Measurements from ENCODE around the gene LRMDA.
A peak's percentile ranks its signal among the peaks of the same experiment; 100 is the strongest.
"Not testable (repeated sequence)": the region's sequence is repeated elsewhere in the genome, so short reads cannot be mapped to it uniquely, and the experiment has no call there.

The LRMDA gene

DNA sequence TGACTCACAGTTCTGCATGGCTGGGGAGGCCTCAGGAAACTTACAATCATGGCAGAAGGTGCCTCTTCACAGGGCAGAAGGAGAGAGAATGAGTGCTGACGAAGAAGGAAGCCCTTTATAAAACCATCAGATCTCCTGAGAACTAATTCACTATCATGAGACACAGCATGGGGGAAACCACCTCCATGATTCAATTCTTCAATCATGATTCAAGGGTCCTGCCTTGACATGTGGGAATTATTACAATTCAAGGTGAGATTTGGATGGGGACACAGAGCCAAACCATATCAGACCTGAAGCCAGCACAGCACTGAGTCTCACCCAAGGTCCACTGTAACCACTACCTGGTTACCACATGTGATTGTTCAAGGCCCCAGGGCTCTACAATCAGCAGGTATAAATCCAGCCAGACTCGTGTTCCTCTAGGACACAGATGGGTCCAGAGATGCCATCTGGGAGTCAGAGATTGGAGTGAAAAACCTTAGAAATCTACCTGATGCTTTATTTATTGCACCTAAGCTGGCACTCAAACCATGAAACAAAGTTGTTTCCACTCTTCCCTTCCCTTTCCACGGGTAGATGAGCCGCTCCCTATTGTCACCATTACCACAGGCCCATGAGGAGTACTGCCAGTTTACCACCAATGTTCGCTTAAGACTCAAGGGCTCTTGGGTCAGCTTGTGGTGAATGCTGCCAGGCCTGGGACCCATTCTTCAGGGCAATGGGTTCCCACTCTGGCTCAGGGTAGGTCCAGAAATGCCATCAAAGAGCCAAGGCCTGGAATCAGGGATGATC is 1061.5 kb downstream of the LRMDA start:
- DNase-seq: no peak

DNA sequence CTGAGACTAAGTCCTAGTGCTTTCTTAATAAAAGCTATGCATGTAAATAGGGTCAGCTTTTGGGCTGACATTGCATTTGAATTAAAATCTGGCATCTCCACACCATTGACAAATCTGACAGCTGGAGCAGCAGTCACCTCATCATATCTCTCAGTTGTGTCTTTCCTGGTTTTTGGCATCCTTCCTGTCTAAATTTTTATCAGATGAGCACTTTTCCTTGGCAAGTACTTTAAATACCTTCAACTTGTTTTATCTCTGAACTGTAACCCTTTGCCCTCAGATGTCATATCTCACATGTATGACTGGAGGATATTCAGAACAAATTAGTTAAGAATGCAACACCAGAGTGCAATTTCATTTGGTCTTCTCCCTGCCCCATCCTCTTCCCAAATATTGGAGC is 1066.2 kb downstream of the LRMDA start:
- DNase-seq: no peak

DNA sequence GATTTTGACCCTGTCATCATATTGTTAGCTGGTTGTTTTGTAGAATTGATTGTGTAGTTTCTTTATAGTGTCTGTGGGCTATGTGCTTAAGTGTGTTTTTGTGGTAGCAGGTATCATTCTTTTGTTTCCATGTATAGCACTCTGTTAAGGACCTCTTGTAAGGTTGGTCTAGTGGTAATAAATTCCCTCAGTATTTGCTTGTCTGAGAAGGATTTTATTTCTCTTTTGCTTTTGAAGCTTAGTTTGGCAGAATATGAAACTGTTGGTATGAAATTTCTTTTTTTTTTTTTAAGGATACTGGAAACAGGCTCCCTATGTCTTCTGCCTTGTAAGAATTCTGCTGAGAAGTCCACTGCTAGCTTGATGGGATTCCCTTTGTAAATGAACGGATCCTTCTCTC is 1073.4 kb downstream of the LRMDA start:
- no peak for DNase-seq

DNA sequence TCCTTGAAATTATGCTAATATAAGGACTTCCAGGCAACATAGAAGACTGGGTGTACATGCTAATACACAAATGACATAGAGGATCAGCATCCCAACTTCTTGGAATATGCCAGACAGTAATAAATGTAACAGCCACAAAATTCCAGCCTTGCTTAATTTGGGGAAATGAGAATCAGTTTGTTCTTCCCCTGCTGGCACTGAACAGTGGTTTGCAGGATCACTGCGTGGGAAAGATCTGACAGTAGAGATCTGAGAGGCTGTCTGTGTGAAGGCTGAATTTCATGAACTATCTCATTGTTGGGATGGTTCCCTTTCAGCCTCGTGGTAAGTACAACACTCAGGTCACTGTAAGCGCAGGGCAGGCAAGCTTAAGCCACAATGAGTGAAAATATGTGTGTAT is 1078.0 kb downstream of the LRMDA start:
- no peak for DNase-seq

DNA sequence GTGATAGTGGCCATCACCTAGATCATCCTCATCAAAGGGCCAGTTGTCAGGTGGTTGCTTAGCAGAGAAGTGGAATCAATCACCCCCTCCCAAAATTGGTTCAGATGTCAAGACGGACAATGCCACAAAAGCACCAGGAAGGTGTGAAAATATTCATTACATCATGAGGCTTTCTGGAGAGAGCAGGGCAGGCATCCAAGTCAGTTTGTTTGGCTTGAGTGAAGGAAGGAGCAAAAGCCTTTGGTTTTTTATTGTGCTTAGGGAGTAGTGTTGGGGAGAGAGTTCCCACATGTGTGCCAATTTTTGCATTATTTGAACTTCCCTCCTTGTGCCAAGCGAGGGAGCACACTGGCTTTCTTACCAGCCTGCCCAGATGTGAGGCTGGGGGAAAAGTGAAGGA is 1082.9 kb downstream of the LRMDA start:
- no peak for DNase-seq

DNA sequence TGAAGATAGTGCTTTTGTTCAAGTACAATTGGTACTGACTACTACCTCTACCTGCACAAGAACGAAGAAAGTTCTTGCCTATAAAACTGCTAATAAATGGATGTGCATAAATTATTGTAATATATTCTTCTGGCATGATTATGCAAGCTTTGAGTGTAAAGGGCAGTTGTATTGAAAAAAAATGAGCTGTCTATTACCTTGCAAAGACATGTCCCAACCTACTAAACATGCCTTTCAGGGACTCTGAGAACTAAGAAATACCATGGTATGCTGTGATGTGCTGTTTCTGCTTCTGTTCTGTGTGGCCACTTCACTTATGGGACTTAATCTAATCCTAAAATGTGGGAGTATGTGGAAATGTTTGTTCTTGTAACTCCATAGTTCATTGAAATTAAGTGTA is 1083.4 kb downstream of the LRMDA start:
- DNase-seq: no peak

DNA sequence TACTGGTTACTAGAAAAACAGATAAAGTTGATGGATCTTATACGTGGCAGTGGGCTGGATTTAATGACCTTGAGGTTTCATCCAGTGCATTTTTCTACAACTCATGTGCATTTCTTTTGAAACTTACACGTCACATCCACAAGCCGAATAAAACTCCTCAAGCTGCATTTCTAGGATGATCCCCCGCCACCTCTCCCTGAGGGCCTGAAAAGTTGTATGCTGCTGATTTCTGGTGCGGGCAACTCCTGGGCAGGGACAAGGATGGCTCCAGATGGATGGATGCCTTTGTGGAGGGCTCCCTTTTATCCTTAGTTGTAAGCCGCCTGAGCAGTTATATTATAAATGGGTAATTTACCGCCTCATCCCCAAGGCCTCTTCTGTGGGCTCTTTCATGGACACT is 1091.1 kb downstream of the LRMDA start:
- no peak for DNase-seq

DNA sequence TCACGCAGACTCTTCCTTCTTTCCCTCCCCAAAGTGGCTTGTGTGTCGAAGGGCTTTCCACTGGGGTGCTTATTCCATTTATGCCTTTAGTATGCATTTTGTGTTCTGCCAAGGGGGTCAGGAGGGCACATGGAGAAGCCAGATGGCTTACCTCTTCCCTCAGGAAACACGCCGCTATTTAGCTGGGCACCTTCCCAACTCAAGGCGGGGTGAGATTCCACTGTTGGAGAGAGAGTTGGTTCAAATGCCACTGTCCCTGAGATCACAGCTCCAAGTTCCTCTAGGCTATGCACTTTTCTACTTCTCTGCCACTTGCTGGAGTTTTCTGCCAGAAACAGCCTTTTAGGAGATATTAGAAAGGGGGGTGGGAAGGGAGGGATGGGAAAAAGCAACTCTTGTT is 1091.8 kb downstream of the LRMDA start:
- no peak for DNase-seq

DNA sequence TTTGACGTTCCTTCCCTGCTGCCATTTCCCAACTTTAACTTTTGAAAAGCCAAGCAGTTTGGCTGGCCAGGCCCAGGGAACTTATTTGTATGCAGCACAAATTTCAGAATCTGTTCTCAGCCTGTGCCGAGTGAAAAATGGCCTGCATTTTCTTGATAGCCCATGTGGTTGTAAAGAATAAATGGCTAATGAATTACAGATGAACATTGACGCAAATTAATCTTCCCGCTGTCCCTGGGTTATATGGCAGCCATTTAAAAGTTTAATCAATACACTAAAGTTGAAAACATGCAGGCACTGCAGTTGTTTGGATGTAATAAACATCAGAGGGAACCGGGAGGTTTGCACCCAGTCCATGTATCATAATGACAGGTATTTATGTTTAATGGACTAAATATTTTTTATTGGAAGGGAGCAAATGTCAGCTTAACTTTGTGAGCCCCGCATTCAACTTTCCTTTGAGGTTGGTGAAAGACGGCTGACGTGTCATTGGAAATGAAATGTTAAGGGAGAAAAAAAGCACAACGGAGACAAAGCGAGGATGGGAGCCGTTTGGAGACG is 1092.4 kb downstream of the LRMDA start:
- no peak for DNase-seq

DNA sequence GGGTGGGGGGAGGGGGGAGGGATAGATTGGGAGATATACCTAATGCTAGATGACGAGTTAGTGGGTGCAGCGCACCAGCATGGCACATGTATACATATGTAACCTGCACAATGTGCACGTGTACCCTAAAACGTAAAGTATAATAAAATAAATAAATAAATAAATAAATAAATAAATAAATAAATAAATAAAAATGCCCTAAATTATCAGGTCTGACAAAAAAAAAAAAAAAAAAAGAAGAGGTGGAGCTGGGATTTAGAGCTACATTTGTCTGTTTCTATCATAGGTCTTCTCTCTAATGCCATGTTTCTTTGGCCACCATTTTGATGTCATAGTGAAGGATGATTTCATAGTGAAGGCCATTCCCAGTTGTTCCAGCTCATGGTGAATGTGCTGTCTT is 1095.4 kb downstream of the LRMDA start:
- not testable (repeated sequence) for DNase-seq

DNA sequence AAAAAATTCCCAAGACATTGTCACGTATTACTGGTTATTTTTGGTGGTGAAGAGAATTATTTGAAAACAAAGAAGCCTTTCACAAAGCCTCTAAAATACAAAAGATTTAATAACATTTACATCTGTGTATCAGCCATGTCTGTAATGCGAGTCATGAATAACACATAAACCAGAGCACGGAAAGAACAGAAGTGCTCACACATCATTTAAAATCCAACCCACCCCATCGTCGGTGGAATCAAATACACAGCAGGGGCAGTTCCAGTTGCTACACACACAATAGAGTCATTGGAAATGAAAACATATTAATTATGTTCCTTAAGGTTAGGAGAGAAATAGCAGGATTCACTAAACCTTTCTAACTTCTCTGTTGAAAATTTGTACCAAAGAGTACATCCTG is 1108.9 kb downstream of the LRMDA start:
- DNase-seq: no peak

DNA sequence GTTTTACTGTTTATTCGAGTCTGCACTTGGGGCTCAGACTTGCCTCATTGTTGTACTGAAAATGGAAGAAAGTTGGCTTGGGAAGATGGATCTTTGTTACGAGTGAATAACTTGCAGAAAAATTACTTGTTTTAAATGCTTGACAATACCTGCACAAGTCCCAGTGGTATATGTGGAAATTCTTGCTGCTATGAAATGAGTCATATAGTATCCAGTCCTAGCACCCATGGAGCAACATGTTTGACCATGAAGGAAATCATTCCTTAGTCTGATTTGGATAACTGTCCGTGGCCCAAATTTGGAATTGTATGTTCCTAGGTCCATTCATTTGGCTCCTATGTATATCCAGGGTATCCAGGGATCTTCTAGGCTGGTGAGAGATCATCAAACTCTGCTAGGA is 1109.4 kb downstream of the LRMDA start:
- DNase-seq: no peak

DNA sequence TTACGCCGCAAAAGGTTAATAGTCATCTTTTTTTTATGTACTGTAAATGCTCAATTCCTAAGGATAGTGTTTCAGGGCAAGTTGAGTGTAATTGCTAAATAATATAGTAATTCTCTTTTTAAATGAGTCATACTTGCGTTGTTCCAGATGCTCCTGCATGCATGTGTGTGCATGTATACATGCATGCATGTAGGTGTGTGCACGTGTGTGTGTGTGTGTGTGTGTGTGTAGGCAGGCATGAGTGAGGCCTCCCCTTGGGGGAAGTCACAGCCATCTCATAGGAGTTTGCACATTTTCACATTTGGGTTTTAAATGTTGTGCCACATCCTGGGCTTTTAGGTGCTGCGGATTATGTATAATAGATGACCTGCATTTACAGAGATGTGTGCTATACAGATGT is 1110.4 kb downstream of the LRMDA start:
- no peak for DNase-seq

DNA sequence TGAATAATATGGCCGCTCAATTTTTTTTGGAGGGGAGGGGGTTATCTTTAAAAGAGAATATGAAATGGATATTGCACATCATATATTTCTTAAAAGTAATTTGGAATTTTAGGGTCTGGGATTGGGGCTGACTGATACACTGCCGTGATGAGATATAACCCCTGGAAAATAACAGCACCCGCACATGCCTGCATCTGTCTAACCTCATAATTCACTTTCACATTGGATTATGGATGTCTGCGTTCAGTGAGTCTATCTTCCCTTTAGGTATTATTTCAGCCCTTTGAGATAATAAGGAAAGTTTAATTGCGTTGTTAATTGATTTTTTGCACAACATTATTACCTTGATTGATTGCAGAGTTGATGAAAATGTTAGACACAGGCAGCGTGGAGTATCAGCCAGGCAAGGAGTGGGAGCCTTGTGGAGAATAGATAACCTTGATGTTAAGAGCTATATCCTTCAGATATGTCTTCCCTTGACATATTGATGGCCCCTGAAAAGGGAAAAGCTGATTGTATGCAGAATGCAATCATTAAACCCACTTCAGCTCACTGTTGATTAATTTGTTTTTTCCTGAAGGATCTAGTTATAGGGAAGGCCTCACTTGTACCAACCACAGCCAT is 1111.0 kb downstream of the LRMDA start:
- no peak for DNase-seq

DNA sequence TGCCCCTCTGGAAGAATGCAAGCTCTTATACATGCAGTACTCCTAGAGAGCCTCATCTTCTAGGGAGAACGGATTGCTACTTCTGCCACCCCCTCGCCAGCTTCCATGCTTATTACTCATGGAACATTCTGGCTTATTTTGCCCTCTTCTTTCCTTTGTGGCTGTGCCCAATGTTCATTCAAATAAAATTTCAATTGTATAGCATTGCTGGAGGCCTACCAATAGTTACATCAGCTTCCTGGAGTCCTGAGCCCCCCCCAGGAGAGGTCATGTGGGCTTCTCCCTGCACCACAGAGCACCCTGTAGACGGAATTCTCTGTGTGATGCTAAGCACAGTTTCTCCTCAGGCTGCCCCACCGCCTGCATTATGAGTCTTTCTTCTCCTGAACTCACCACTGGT is 1112.2 kb downstream of the LRMDA start:
- DNase-seq: no peak

DNA sequence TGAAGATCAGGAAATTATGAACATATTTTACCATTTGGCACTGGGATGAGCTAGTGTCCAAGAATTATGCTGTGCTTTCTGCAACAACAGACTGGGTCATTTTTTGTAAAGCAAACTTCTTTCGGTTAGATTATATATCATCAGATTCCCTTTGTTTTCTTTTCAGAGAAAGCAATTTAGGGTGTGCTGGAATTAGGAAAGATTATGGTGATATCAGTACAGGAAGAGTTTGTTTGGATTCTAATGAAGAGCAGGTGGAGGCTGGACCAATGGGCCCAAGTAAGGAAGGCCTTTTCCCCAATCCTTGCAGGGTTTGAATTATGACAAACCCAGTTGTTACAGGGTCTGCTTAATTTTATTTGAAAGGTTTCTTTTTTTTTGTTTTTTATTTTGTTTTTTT is 1113.4 kb downstream of the LRMDA start:
- DNase-seq: no peak

DNA sequence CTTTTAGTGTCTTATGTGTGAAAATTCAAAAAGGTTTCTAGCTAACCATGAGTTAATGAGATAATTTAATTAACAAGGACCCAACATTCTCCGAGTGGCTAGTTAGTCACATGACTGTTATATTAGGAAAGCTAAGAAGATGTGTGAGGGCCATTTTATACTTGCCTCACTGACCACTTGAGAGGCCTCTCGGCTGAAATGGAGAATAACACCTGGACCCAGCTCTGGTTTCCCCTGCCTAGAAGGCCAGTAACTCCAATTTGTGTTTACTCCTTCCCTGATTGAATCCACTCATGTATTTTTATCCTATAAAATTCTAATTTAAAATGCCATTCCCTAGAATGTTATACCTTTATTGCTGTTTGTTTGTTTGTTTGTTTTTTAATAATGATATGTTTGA is 1115.0 kb downstream of the LRMDA start:
- no peak for DNase-seq

DNA sequence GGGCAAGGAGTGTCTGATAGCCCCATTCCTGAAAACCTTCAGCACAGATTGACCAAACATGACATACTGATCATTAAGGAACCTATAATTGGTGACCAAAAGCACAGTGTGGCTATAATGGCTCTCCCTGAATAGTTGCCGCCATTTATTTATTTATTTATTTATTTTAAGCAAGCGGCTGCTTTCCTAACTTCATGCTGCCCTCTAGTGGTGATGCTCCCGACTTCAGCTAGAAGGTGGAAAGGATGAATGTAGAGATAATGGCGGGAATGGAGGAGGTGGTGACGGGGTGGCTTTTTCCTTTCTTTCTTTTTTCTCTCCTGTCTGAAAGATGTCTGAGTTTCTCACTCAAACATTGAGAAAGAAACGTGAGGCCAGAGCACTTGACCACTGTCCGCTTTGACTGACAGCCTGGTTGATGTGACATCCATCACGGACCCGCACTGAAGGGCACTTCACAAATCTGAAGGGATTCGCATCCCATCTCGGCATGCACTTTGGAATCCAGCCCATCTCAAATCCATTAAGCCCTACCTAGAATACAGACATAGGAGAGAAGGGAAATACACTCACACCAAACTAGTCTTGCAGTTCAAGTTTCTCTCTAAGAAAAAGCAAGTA is 1116.0 kb downstream of the LRMDA start:
- DNase-seq: peak; percentile 66 to 76

DNA sequence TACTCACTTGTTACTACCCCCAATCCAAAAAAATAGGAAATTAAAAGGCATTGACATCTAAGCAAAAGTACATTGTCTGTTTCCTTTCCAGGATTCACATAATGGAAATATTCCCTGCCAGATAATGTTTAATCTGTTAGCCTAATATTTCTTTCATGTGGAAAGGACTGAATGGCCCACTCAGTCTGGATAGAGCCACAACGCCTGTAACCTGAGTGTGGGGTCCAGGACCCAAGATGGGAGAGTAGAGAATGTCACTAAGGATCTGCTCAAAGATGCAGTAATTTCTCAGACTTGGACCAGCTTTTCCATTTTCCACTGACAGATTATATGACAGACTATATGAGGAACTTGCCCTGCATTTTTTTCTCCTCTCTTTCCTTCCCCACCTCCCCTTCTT is 1117.3 kb downstream of the LRMDA start:
- DNase-seq: no peak

DNA sequence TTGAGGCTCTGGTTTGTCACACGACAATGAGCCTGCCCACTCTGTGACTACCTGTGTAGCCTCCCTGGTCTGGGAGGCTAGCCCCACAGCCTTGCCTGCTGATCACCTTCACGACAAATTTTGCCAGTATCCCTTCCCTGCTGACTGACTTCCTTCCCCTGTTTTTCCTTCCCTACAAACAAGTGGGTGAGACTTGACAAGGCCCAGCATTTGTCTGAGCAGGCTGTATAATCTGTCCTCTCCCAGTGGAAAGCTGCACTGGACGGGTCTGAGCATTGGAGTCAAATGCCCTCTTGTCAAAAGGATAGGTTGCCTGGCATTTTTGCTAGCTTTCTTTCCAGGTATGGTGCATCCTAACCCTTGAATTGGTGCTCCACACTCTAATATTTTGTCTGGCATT is 1117.7 kb downstream of the LRMDA start:
- DNase-seq: no peak

DNA sequence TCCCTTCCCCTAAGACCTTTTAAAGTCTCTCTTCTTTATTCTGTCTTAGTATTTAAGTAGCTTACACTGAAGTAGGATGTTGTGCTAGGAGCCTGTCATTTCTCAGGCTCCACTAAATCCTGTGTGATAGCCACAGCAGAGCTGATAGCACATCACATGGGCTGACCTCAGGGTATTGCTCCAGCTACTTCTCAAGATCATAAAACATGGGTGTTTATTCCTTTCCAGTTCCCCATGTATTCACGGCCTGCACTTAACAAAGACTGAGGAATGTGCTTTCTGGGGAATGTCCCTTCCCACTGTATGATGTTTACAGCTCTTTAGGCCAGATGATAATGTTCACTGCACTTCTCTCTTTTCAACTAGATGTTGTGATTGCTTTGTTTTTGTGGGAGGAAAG is 1119.4 kb downstream of the LRMDA start:
- no peak for DNase-seq

DNA sequence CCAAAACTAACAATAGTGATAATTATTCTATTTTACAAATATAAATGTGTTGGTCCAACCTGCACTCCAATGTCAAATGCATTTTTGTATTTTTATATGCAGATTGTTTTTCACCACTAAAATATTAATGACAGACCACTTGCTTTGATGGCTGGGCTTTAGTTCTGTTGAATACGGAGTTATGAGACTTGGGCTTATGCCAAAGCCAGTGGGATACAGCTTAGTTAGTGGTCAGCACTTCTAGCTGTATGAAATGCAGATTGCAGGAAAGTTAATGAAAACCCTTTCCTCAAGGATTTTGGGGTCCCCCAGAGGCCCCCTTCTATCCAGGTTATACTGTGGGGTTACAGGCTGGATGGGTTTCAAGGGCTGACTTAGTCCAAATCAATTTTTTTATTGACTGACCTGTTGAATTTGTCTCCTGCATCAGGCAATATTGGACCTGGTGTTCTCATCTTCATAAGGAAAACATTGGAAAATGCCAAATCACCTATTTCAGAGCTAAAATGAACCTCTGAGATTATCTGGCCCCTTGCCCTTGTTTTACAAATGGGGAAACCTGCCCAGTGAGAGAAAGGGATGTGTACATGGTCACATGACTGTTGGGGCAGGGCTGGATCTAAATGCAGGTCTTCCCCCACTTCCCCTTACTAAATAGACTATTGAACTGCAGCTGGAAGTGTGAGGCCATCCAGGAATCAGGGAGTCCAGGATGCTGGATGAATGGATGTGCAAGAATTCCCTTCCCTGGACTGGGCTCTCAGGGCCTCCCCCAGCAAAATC is 1120.9 kb downstream of the LRMDA start:
- no peak for DNase-seq

All from hippocampal formation (tissue), 2 donors.